SU-DHL-6 (cell line): ENCODE measurements around the gene FAP.

Experiments
- EZH2phosphoT487 ChIP-seq: fragments of 200-600 bp; sonication (generic), shearing (Covaris generic); conservative IDR thresholded peaks from 2 replicates; pipeline ENCODE4 v1.6.1; 2018; ENCODE audit warnings: mild to moderate bottlenecking, antibody characterized with exemption, low read length, moderate library complexity, mixed read lengths
- TF ChIP-seq, protein P1 (sequence below): fragments of 200-600 bp; sonication (generic); IDR thresholded peaks from one replicate; pipeline ENCODE4 v1.5.1; 2017; ENCODE audit warnings: antibody characterized with exemption, mild to moderate bottlenecking, low read length, moderate library complexity; ENCODE audit not compliant: insufficient read depth, poor library complexity, severe bottlenecking

DNA sequence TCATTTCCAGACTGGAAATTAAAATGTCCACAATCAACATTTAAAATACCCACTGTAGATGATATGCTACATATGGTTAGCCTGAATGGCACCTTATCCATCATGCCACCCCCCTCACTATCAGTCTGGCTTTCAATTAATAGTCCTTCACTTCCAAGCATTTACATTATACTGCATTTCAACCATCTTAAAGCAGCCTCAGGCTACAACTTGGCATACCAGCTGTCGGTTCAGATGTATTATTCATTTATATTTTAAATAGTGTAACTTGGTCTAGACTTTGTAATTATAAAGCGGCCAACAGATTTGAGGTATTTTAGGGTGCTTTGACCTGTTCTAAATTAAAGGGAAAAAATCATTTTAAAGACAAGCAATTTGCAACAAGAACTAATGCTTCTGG is 93.8 kb downstream of the FAP start:
- TF ChIP-seq, protein P1, sequence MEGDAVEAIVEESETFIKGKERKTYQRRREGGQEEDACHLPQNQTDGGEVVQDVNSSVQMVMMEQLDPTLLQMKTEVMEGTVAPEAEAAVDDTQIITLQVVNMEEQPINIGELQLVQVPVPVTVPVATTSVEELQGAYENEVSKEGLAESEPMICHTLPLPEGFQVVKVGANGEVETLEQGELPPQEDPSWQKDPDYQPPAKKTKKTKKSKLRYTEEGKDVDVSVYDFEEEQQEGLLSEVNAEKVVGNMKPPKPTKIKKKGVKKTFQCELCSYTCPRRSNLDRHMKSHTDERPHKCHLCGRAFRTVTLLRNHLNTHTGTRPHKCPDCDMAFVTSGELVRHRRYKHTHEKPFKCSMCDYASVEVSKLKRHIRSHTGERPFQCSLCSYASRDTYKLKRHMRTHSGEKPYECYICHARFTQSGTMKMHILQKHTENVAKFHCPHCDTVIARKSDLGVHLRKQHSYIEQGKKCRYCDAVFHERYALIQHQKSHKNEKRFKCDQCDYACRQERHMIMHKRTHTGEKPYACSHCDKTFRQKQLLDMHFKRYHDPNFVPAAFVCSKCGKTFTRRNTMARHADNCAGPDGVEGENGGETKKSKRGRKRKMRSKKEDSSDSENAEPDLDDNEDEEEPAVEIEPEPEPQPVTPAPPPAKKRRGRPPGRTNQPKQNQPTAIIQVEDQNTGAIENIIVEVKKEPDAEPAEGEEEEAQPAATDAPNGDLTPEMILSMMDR: no peak
- no peak for TF ChIP-seq EZH2phosphoT487
